Measurements from ENCODE around the gene PITPNC1. TPM values are rescaled to one million over a fixed set of nuclear protein-coding genes. Genes with fewer than 3 reads are reported as not detected.

Gene PITPNC1
- total RNA-seq, 3 donors from 2014 or later: 11.0 to 17.7 (median 14.8) TPM

- peak overlapping the region; percentile 84 to 94 (median 89) for H3K4me3 ChIP-seq
- H3K27ac ChIP-seq: peak overlapping the region; percentile 90 to 92
- H3K27me3 ChIP-seq: no peaks in the 10 kb centered on the region
- H3K36me3 ChIP-seq: no peaks in the 10 kb centered on the region
- DNase-seq (ENCODE audit: low spot score in 2 of 2): peak; percentile 42 to 70
- H3K9me3 ChIP-seq: no peaks in the 10 kb centered on the region
- peak; percentile 23 to 57 (median 38) for TF ChIP-seq POLR2AphosphoS5 (IDR thresholded peaks at IDR 0.05)
- peak in 2 of 3 donors; percentile 16 to 89 for TF ChIP-seq CTCF (IDR thresholded peaks at IDR 0.05)
- TF ChIP-seq POLR2A (IDR thresholded peaks at IDR 0.05): no peak
- no peaks in the 10 kb centered on the region for H3K4me1 ChIP-seq
- intact Hi-C loops (cut with DNase I; ENCODE audit: low total_unique reads): no loop called here
These were observed 1.6 kb downstream of the PITPNC1 start for GRCh38 chr17:67378454-67379250.

GRCh38 chr17:67379251-67379630 is 2.2 kb downstream of the PITPNC1 start:
- Histone ChIP-seq H3K9me3 (no peaks in the 10 kb centered on the region), H3K27ac (peak overlapping the region; percentile 90 to 92), H3K4me1 (no peaks in the 10 kb centered on the region), H3K36me3 (no peaks in the 10 kb centered on the region), H3K4me3 (peak overlapping the region; percentile 84 to 94 (median 89)), H3K27me3 (no peaks in the 10 kb centered on the region)
- TF ChIP-seq CTCF (IDR thresholded peaks at IDR 0.05) (no peak), POLR2AphosphoS5 (IDR thresholded peaks at IDR 0.05) (no peak), POLR2A (IDR thresholded peaks at IDR 0.05) (no peak)
- DNase-seq (ENCODE audit: low spot score in 2 of 2): no peak
- intact Hi-C loops (cut with DNase I; ENCODE audit: low total_unique reads): no loop called here

- H3K27ac ChIP-seq: no peak overlapping the region
- no peaks in the 10 kb centered on the region for H3K4me1 ChIP-seq
- DNase-seq (ENCODE audit: low spot score in 2 of 2): no peak
- intact Hi-C loops (cut with DNase I; ENCODE audit: low total_unique reads): loop anchor here (10.0 kb wide), 1 partner anchor 313 kb away; no protein-coding TSS in a partner anchor
- no peaks in the 10 kb centered on the region for H3K27me3 ChIP-seq
- H3K36me3 ChIP-seq: no peaks in the 10 kb centered on the region
- H3K4me3 ChIP-seq: no peak overlapping the region
- no peak for TF ChIP-seq CTCF (IDR thresholded peaks at IDR 0.05)
- no peak for TF ChIP-seq POLR2A (IDR thresholded peaks at IDR 0.05)
- TF ChIP-seq POLR2AphosphoS5 (IDR thresholded peaks at IDR 0.05): no peak
- no peaks in the 10 kb centered on the region for H3K9me3 ChIP-seq
These were observed 4.8 kb downstream of the PITPNC1 start for GRCh38 chr17:67381929-67382257.

GRCh38 chr17:67385122-67385988 is 8.3 kb downstream of the PITPNC1 start:
- H3K27me3 ChIP-seq: no peaks in the 10 kb centered on the region

More at GRCh38 chr17:67385122-67385988, 8.3 kb downstream of the PITPNC1 start:
- Histone ChIP-seq H3K36me3 (no peaks in the 10 kb centered on the region), H3K9me3 (no peaks in the 10 kb centered on the region), H3K4me1 (no peaks in the 10 kb centered on the region), H3K27ac (no peak overlapping the region), H3K4me3 (no peak overlapping the region)
- TF ChIP-seq POLR2AphosphoS5 (IDR thresholded peaks at IDR 0.05): no peak
- no peak for TF ChIP-seq CTCF (IDR thresholded peaks at IDR 0.05)
- no peak for TF ChIP-seq POLR2A (IDR thresholded peaks at IDR 0.05)
- intact Hi-C loops (cut with DNase I; ENCODE audit: low total_unique reads): loop anchor here (10.0 kb wide), 1 partner anchor 309 kb away; no protein-coding TSS in a partner anchor
- DNase-seq (ENCODE audit: low spot score in 2 of 2): no peak

Measured in breast epithelium (tissue), 4 donors.